ENCODE results near the gene C1S. TPM values are rescaled to one million over a fixed set of nuclear protein-coding genes. Genes with fewer than 3 reads are reported as not detected.

C1S gene
- total and polyA plus RNA-seq, 2 experiments from 2014 or later, result 120 to 143 TPM

GRCh38 chr12:7068240-7068993 is 7.9 kb downstream of the C1S start:
- peak; percentile 43 for DNase-seq (ENCODE audit: low spot score)
- Histone ChIP-seq H3K4me3 (no peak overlapping the region), H3K9me2 (replicated peaks; ENCODE audit: insufficient read depth) (no peaks in the 10 kb centered on the region), H3K4me2 (no peak overlapping the region), H3K4me1 (ENCODE audit: insufficient read depth) (peaks cover 16% of the 10 kb centered on the region), H3K79me2 (no peaks in the 10 kb centered on the region), H3K27ac (peak overlapping the region; percentile 73), H2AFZ (no peak overlapping the region), H4K20me1 (ENCODE audit: insufficient read depth, poor library complexity, severe bottlenecking) (no peaks in the 10 kb centered on the region), H3K9me3 (ENCODE audit: low read depth) (no peaks in the 10 kb centered on the region), H3K27me3 (no peaks in the 10 kb centered on the region), H3K36me3 (replicated peaks; ENCODE audit: insufficient read depth, low read depth) (no peaks in the 10 kb centered on the region)
- TF ChIP-seq EZH2phosphoT487 (IDR thresholded peaks at IDR 0.05; ENCODE audit: low read depth, severe bottlenecking, unreplicated experiment) (no peak), EZH2 (IDR thresholded peaks at IDR 0.05; ENCODE audit: borderline replicate concordance) (no peak), CTCF (IDR thresholded peaks at IDR 0.05; ENCODE audit: poor library complexity) (no peak)
- 76% methylated on average over 11 of the region's 11 CpGs for WGBS (ENCODE audit: low lambda C conversion rate, missing lambda C conversion rate)

- Histone ChIP-seq H3K27me3 (no peaks in the 10 kb centered on the region), H2AFZ (no peak overlapping the region), H3K4me3 (no peak overlapping the region), H3K27ac (no peak overlapping the region), H3K4me2 (no peak overlapping the region), H3K79me2 (no peaks in the 10 kb centered on the region), H3K36me3 (replicated peaks; ENCODE audit: insufficient read depth, low read depth) (no peaks in the 10 kb centered on the region), H3K9me2 (replicated peaks; ENCODE audit: insufficient read depth) (no peaks in the 10 kb centered on the region), H4K20me1 (ENCODE audit: insufficient read depth, poor library complexity, severe bottlenecking) (no peaks in the 10 kb centered on the region), H3K4me1 (ENCODE audit: insufficient read depth) (peaks cover 16% of the 10 kb centered on the region), H3K9me3 (ENCODE audit: low read depth) (no peaks in the 10 kb centered on the region)
- 22% methylated on average over 2 of the region's 2 CpGs for WGBS (ENCODE audit: low lambda C conversion rate, missing lambda C conversion rate)
- no peak for DNase-seq (ENCODE audit: low spot score)
- TF ChIP-seq CTCF (IDR thresholded peaks at IDR 0.05; ENCODE audit: poor library complexity) (no peak), EZH2 (IDR thresholded peaks at IDR 0.05; ENCODE audit: borderline replicate concordance) (no peak), EZH2phosphoT487 (IDR thresholded peaks at IDR 0.05; ENCODE audit: low read depth, severe bottlenecking, unreplicated experiment) (no peak)
Measured at GRCh38 chr12:7068994-7069346, 8.5 kb downstream of the C1S start.

- no peaks in the 10 kb centered on the region for H3K9me2 ChIP-seq (replicated peaks; ENCODE audit: insufficient read depth)
- TF ChIP-seq EZH2 (IDR thresholded peaks at IDR 0.05; ENCODE audit: borderline replicate concordance), result no peak
- no peak for TF ChIP-seq CTCF (IDR thresholded peaks at IDR 0.05; ENCODE audit: poor library complexity)
- no peak for TF ChIP-seq EZH2phosphoT487 (IDR thresholded peaks at IDR 0.05; ENCODE audit: low read depth, severe bottlenecking, unreplicated experiment)
- no peak overlapping the region for H2AFZ ChIP-seq
- 84% methylated on average over 6 of the region's 6 CpGs for WGBS (ENCODE audit: low lambda C conversion rate, missing lambda C conversion rate)
- no peaks in the 10 kb centered on the region for H3K36me3 ChIP-seq (replicated peaks; ENCODE audit: insufficient read depth, low read depth)
- H3K9me3 ChIP-seq (ENCODE audit: low read depth), result no peaks in the 10 kb centered on the region
- no peaks in the 10 kb centered on the region for H3K79me2 ChIP-seq
- DNase-seq (ENCODE audit: low spot score), result no peak
- H3K4me2 ChIP-seq, result no peak overlapping the region
- H3K4me3 ChIP-seq, result no peak overlapping the region
- H4K20me1 ChIP-seq (ENCODE audit: insufficient read depth, poor library complexity, severe bottlenecking), result no peaks in the 10 kb centered on the region
- H3K27me3 ChIP-seq, result no peaks in the 10 kb centered on the region
- H3K4me1 ChIP-seq (ENCODE audit: insufficient read depth), result peaks cover 16% of the 10 kb centered on the region
- no peak overlapping the region for H3K27ac ChIP-seq
Measured at GRCh38 chr12:7069386-7069785, 8.9 kb downstream of the C1S start.
